Natural killer cell (primary cell): ENCODE data around the gene LEFTY2. TPM values are rescaled to one million over a fixed set of nuclear protein-coding genes. Genes with fewer than 3 reads are reported as not detected.

Source experiments
- ATAC-seq, 3 donors: fragments of 150-1000 bp in 2 of 3; fragments of 200-7000 bp in 1 of 3; cut with Tn5 transposase; 1 replicate in 1 of 3; 2 replicates in 2 of 3; pipeline ENCODE4 v1.10.0; 2021; ENCODE audit warnings: mild to moderate bottlenecking in 2 of 3, moderate library complexity in 2 of 3
- DNase-seq, 2 donors: peaks; one replicate each; pipeline versions ENCODE4 v3.0.0 to v3.0.0-alpha.2; 2013 to 2021; ENCODE audit warnings: mixed read lengths in 1 of 2
- H3K27ac ChIP-seq: one replicate; pipeline ENCODE4 v1.5.1; 2013; ENCODE audit warnings: mild to moderate bottlenecking, low read length
- H3K27me3 ChIP-seq: one replicate; pipeline ENCODE4 v1.6.1; 2013; ENCODE audit warnings: low read length; ENCODE audit not compliant: control insufficient read depth, insufficient read depth
- H3K36me3 ChIP-seq: one replicate; pipeline ENCODE4 v1.6.1; 2013; ENCODE audit warnings: low read length; ENCODE audit not compliant: control insufficient read depth, insufficient read depth
- H3K4me1 ChIP-seq: one replicate; pipeline ENCODE4 v1.6.1; 2013; ENCODE audit warnings: low read length; ENCODE audit not compliant: control insufficient read depth, insufficient read depth
- H3K4me3 ChIP-seq: one replicate; pipeline ENCODE4 v1.5.1; 2013; ENCODE audit warnings: low read length
- H3K9me3 ChIP-seq: one replicate; pipeline ENCODE4 v1.6.1; 2013; ENCODE audit warnings: low read length; ENCODE audit not compliant: control insufficient read depth, insufficient read depth
- H3K27ac Mint-ChIP-seq, 2 donors: one replicate each; pipeline ENCODE4 v1.8.0; 2022; ENCODE audit warnings: mild to moderate bottlenecking in 2 of 2, mixed read lengths in 2 of 2, moderate library complexity in 1 of 2
- H3K27me3 Mint-ChIP-seq, 2 donors: one replicate each; pipeline ENCODE4 v1.8.0; 2022; ENCODE audit warnings: low read depth in 2 of 2, mixed read lengths in 2 of 2
- H3K36me3 Mint-ChIP-seq: one replicate; pipeline ENCODE4 v1.8.0; 2022; ENCODE audit warnings: mixed read lengths
- H3K4me1 Mint-ChIP-seq, 2 donors: one replicate each; pipeline ENCODE4 v1.8.0; 2022; ENCODE audit warnings: mixed read lengths in 2 of 2
- H3K4me3 Mint-ChIP-seq: one replicate; pipeline ENCODE4 v1.8.0; 2022; ENCODE audit warnings: mild to moderate bottlenecking, moderate library complexity, mixed read lengths
- H3K9me3 Mint-ChIP-seq, 2 donors: one replicate each; pipeline ENCODE4 v1.8.0; 2022; ENCODE audit warnings: mixed read lengths in 2 of 2
- WGBS: methylation state at CpG from one replicate; pipeline ENCODE4 v1.1.7; 2013; ENCODE audit warnings: missing lambda C conversion rate; ENCODE audit not compliant: insufficient coverage; 5-methylcytosine and 5-hydroxymethylcytosine counted together
- intact Hi-C: fragments of 100-400 bp; cut with micrococcal nuclease; formaldehyde crosslinking; loops from one replicate; pipeline ENCODE4 v1.14.2; 2022
- total RNA-seq, 4 donors: library from RNA; stranded (reverse); fragments of 120-200 nt in 1 of 4; gene quantifications; one replicate each; pipeline versions ENCODE4 v1.2.3 to v1.2.4, GENCODE V29; 2013 to 2022
- TF ChIP-seq, protein P1 (sequence below): fragments of 200-600 bp; IDR thresholded peaks from one replicate; pipeline ENCODE4 v1.8.0; 2022; ENCODE audit warnings: antibody characterized with exemption

The LEFTY2 gene
- total RNA-seq, 3 donors from 2014 or later (not counting 1 experiment from before 2014, with no cell fraction given): not detected

- Histone ChIP-seq H3K9me3 (no peaks in the 10 kb centered on the region), H3K4me1 (no peaks in the 10 kb centered on the region), H3K36me3 (no peaks in the 10 kb centered on the region), H3K27me3 (no peaks in the 10 kb centered on the region), H3K4me3 (no peak overlapping the region), H3K27ac (no peak overlapping the region)
- intact Hi-C loops: no loop called here
- no peak overlapping the region for H3K4me3 Mint-ChIP-seq
- ATAC-seq (no peak), DNase-seq (no peak)
- TF ChIP-seq, protein P1, sequence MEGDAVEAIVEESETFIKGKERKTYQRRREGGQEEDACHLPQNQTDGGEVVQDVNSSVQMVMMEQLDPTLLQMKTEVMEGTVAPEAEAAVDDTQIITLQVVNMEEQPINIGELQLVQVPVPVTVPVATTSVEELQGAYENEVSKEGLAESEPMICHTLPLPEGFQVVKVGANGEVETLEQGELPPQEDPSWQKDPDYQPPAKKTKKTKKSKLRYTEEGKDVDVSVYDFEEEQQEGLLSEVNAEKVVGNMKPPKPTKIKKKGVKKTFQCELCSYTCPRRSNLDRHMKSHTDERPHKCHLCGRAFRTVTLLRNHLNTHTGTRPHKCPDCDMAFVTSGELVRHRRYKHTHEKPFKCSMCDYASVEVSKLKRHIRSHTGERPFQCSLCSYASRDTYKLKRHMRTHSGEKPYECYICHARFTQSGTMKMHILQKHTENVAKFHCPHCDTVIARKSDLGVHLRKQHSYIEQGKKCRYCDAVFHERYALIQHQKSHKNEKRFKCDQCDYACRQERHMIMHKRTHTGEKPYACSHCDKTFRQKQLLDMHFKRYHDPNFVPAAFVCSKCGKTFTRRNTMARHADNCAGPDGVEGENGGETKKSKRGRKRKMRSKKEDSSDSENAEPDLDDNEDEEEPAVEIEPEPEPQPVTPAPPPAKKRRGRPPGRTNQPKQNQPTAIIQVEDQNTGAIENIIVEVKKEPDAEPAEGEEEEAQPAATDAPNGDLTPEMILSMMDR: no peak
- no peaks in the 10 kb centered on the region for H3K36me3 Mint-ChIP-seq
- H3K4me1 Mint-ChIP-seq: peaks cover 0 to 8% of the 10 kb centered on the region in 2 donors
- H3K27me3 Mint-ChIP-seq: peaks cover 19 to 31% of the 10 kb centered on the region in 2 donors
- 93% methylated on average over 4 of the region's 4 CpGs for WGBS
- H3K9me3 Mint-ChIP-seq: no peaks in the 10 kb centered on the region
- H3K27ac Mint-ChIP-seq: no peak overlapping the region
These were observed 12.3 kb upstream of the LEFTY2 start for GRCh38 chr1:225953315-225953714.

GRCh38 chr1:225950905-225951497 lies 10.0 kb upstream of the LEFTY2 start:
- Mint-ChIP-seq H3K27ac (no peak overlapping the region), H3K4me3 (no peak overlapping the region), H3K36me3 (no peaks in the 10 kb centered on the region), H3K9me3 (no peaks in the 10 kb centered on the region), H3K4me1 (peaks cover 0 to 8% of the 10 kb centered on the region in 2 donors), H3K27me3 (peaks cover 25 to 33% of the 10 kb centered on the region in 2 donors)
- Histone ChIP-seq H3K27me3 (no peaks in the 10 kb centered on the region), H3K27ac (no peak overlapping the region), H3K9me3 (no peaks in the 10 kb centered on the region), H3K4me3 (no peak overlapping the region), H3K36me3 (no peaks in the 10 kb centered on the region), H3K4me1 (no peaks in the 10 kb centered on the region)
- DNase-seq (no peak), ATAC-seq (no peak)
- WGBS: 49% methylated on average over 9 of the region's 9 CpGs
- TF ChIP-seq, protein P1: no peak
- intact Hi-C loops: no loop called here

DNA sequence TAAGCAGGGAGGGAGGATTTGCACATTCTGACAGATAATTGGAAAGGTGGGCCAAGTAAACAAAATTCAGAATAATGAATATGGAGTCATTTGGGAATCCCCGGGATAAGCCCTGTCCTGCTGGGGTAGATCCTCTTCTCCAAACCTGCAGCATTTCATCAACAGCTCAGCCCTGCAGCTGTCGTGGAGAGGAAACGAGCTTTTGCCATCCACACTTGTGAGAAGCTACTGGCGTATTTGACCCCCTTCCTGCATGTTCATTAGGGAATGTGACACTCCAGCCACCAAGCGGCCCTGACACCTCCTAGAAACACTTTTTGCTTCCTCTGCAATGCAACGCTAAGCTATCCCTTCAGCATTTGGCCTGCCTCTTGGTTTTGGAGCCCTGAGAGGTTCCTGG lies 8.0 kb upstream of the LEFTY2 start:
- no peak overlapping the region for H3K4me3 ChIP-seq
- Mint-ChIP-seq H3K27me3 (peaks cover 25 to 30% of the 10 kb centered on the region in 2 donors), H3K4me1 (peaks cover 12 to 26% of the 10 kb centered on the region in 2 donors), H3K36me3 (no peaks in the 10 kb centered on the region), H3K9me3 (no peaks in the 10 kb centered on the region), H3K27ac (no peak overlapping the region), H3K4me3 (no peak overlapping the region)
- WGBS: 83% methylated on average over 6 of the region's 6 CpGs
- intact Hi-C loops: no loop called here
- ATAC-seq (no peak), DNase-seq (no peak)
- H3K9me3 ChIP-seq: no peaks in the 10 kb centered on the region
- no peak overlapping the region for H3K27ac ChIP-seq
- H3K4me1 ChIP-seq: peaks cover 13% of the 10 kb centered on the region
- TF ChIP-seq, protein P1: no peak
- no peaks in the 10 kb centered on the region for H3K36me3 ChIP-seq
- H3K27me3 ChIP-seq: no peaks in the 10 kb centered on the region

DNA sequence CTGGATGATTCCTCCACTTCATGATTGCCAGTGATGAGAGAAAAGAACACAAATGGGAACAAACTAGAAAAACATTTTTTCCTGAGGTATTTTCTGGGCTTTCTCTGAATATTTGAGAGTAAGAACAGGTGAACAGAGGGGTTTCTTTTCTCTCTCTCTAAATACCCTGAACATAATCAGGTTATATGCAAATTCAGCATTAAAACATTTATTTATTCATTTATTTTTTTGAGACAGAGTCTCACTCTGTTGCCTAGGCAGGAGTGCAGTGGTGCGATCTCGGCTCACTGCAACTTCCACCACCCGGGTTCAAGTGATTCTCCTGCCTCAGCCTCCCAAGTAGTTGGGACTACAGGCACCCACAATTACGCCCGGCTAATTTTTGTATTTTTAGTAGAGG lies 5.8 kb upstream of the LEFTY2 start:
- H3K27ac Mint-ChIP-seq: no peak overlapping the region
- Histone ChIP-seq H3K9me3 (no peaks in the 10 kb centered on the region), H3K4me1 (peaks cover 20% of the 10 kb centered on the region), H3K27ac (no peak overlapping the region), H3K27me3 (no peaks in the 10 kb centered on the region), H3K4me3 (no peak overlapping the region), H3K36me3 (no peaks in the 10 kb centered on the region)
- no peaks in the 10 kb centered on the region for H3K36me3 Mint-ChIP-seq
- no peak for DNase-seq
- intact Hi-C loops: no loop called here
- H3K9me3 Mint-ChIP-seq: no peaks in the 10 kb centered on the region
- WGBS: 93% methylated on average over 3 of the region's 5 CpGs
- peaks cover 22 to 24% of the 10 kb centered on the region in 2 donors for H3K27me3 Mint-ChIP-seq
- ATAC-seq: no peak
- TF ChIP-seq, protein P1: no peak
- peaks cover 20 to 34% of the 10 kb centered on the region in 2 donors for H3K4me1 Mint-ChIP-seq
- H3K4me3 Mint-ChIP-seq: no peak overlapping the region
